Common myeloid progenitor, CD34-positive (primary cell): Measurements from ENCODE around the gene PLA2G5.

Experiments
- CTCF ChIA-PET: fragments of 350-600 bp; sonication (Branson Sonifier 250); formaldehyde crosslinking; loops from one replicate; lab custom pipeline; 2021; ENCODE audit warnings: antibody characterized with exemption; lab: Charles Lee
- POLR2A ChIA-PET: fragments of 350-600 bp; sonication (Branson Sonifier 250); formaldehyde crosslinking; loops from one replicate; lab custom pipeline; 2021; ENCODE audit warnings: antibody characterized with exemption; lab: Charles Lee
- DNase-seq, 3 donors: peaks; one replicate each; pipeline versions ENCODE4 v3.0.0 to v3.0.0-alpha.2; 2013
- H3K27ac ChIP-seq, 2 experiments: 1 replicate in 1 of 2; 2 replicates in 1 of 2; pipeline ENCODE4 v1.7.0; 2013; ENCODE audit warnings: inconsistent platforms in 2 of 2, low read length in 2 of 2, mild to moderate bottlenecking in 2 of 2, low read depth in 1 of 2, moderate library complexity in 1 of 2; ENCODE audit not compliant: severe bottlenecking in 2 of 2, insufficient read depth in 1 of 2, poor library complexity in 1 of 2
- H3K27me3 ChIP-seq, 5 experiments: replicated peaks in 2 of 5; 1 replicate in 3 of 5; 2 replicates in 2 of 5; pipeline versions ENCODE4 v1.6.1 to v1.7.0; 2013; ENCODE audit warnings: low read length in 4 of 5, mild to moderate bottlenecking in 2 of 5, moderate library complexity in 2 of 5, inconsistent platforms in 1 of 5; ENCODE audit not compliant: insufficient read depth in 5 of 5, control insufficient read depth in 4 of 5
- H3K36me3 ChIP-seq, 4 experiments: 1 replicate in 2 of 4; 2 replicates in 2 of 4; pipeline versions ENCODE4 v1.6.1 to v1.7.0; 2013; ENCODE audit warnings: low read length in 3 of 4, control low read depth in 1 of 4, mild to moderate bottlenecking in 1 of 4; ENCODE audit not compliant: control insufficient read depth in 4 of 4, insufficient read depth in 4 of 4
- H3K4me1 ChIP-seq, 4 experiments: 1 replicate in 3 of 4; 2 replicates in 1 of 4; pipeline versions ENCODE4 v1.6.1 to v1.7.1; 2013; ENCODE audit warnings: low read length in 3 of 4, mild to moderate bottlenecking in 3 of 4, control low read depth in 1 of 4, inconsistent platforms in 1 of 4, moderate library complexity in 1 of 4; ENCODE audit not compliant: control insufficient read depth in 4 of 4, insufficient read depth in 4 of 4; ENCODE audit errors: control extremely low read depth in 1 of 4
- H3K4me3 ChIP-seq, 7 experiments: 1 replicate in 4 of 7; 2 replicates in 3 of 7; pipeline versions ENCODE4 v1.5.1 to v1.7.0; 2013; ENCODE audit warnings: mild to moderate bottlenecking in 7 of 7, low read length in 6 of 7, moderate library complexity in 6 of 7, inconsistent platforms in 2 of 7, low read depth in 2 of 7, control low read depth in 1 of 7; ENCODE audit not compliant: insufficient read depth in 4 of 7, control insufficient read depth in 1 of 7; ENCODE audit errors: extremely low read depth in 1 of 7
- H3K9me3 ChIP-seq, 5 experiments: 1 replicate in 4 of 5; 2 replicates in 1 of 5; pipeline versions ENCODE4 v1.6.1 to v1.7.1; 2013; ENCODE audit warnings: low read length in 4 of 5, mild to moderate bottlenecking in 2 of 5, inconsistent platforms in 1 of 5, low read depth in 1 of 5, moderate library complexity in 1 of 5; ENCODE audit not compliant: control insufficient read depth in 4 of 5, insufficient read depth in 2 of 5; ENCODE audit errors: control extremely low read depth in 1 of 5
- WGBS: methylation state at CpG from one replicate; pipeline ENCODE4 v1.1.5; 2013; ENCODE audit not compliant: insufficient coverage; 5-methylcytosine and 5-hydroxymethylcytosine counted together

The PLA2G5 gene

DNA sequence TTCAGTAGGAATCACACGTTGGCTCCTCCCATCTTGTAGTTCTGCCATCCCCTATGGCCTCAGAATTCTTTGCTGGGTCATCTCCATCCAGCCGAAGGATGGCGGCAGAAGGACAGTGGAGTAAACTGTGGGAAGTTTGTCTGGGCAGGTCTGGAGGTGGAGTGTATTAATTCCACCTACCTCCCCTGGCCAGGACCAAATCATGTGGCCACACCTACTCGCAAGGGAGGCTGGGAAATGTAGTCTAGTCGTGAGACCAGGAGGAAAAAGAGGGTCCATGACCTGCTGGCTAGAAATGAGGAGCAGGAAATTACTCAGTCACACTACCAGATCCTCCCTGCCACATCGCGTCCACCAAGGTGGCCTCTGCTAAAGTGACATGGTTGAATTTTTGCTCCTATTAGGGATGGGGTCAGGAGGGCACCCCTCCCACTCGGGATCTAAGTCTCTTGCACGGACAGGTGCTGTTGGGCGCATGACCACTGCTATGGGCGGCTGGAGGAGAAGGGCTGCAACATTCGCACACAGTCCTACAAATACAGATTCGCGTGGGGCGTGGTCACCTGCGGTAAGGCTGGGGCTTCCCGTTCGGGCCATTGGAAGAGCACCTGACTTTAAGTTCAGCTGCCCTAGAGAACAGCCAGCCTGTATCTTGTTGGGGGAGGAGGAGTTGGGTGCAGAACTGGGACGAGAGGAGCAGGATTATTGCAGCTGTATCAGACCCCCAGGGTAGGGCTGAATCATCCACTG, 19.5 kb downstream of the PLA2G5 start:
- Histone ChIP-seq H3K9me3 (peaks cover 0 to 6% (median 0%) of the 10 kb centered on the region in 5 experiments), H3K27me3 (peaks cover 0 to 26% (median 3%) of the 10 kb centered on the region in 5 experiments), H3K27ac (no peak overlapping the region), H3K4me3 (no peak overlapping the region), H3K36me3 (no peaks in the 10 kb centered on the region), H3K4me1 (no peaks in the 10 kb centered on the region)
- ChIA-PET POLR2A (interaction anchor here (0.6 kb wide), 1 partner anchor 221 kb away, joined by 3 read pairs; no protein-coding TSS in a partner anchor), CTCF (no interaction called here)
- WGBS, result 89% methylated on average over 15 of the region's 19 CpGs
- no peak for DNase-seq

GRCh38 chr1:20090119-20090518, 20.1 kb downstream of the PLA2G5 start:
- H3K27ac ChIP-seq, result no peak overlapping the region

DNA sequence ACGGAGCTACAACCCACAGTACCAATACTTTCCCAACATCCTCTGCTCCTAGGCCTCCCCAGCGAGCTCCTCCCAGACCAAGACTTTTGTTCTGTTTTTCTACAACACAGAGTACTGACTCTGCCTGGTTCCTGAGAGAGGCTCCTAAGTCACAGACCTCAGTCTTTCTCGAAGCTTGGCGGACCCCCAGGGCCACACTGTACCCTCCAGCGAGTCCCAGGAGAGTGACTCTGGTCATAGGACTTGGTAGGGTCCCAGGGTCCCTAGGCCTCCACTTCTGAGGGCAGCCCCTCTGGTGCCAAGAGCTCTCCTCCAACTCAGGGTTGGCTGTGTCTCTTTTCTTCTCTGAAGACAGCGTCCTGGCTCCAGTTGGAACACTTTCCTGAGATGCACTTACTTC, 20.6 kb downstream of the PLA2G5 start:
- Histone ChIP-seq H3K4me3 (no peak overlapping the region), H3K27ac (no peak overlapping the region), H3K36me3 (no peaks in the 10 kb centered on the region), H3K9me3 (peaks cover 0 to 6% (median 0%) of the 10 kb centered on the region in 5 experiments), H3K4me1 (no peaks in the 10 kb centered on the region), H3K27me3 (peaks cover 0 to 28% (median 4%) of the 10 kb centered on the region in 5 experiments)
- 93% methylated on average over 5 of the region's 6 CpGs for WGBS
- DNase-seq, result no peak
- ChIA-PET POLR2A (no interaction called here), CTCF (no interaction called here)

More at GRCh38 chr1:20090119-20090518, 20.1 kb downstream of the PLA2G5 start:
- peaks cover 0 to 6% (median 0%) of the 10 kb centered on the region in 5 experiments for H3K9me3 ChIP-seq
- CTCF ChIA-PET, result no interaction called here
- H3K4me1 ChIP-seq, result no peaks in the 10 kb centered on the region
- POLR2A ChIA-PET, result interaction anchor here (0.6 kb wide), 1 partner anchor 221 kb away, joined by 3 read pairs; no protein-coding TSS in a partner anchor
- DNase-seq, result no peak
- H3K4me3 ChIP-seq, result no peak overlapping the region
- WGBS, result 93% methylated on average over 3 of the region's 3 CpGs
- no peaks in the 10 kb centered on the region for H3K36me3 ChIP-seq
- peaks cover 0 to 28% (median 4%) of the 10 kb centered on the region in 5 experiments for H3K27me3 ChIP-seq

- Histone ChIP-seq H3K9me3 (peaks cover 0 to 7% (median 0%) of the 10 kb centered on the region in 5 experiments), H3K27me3 (peaks cover 0 to 28% (median 4%) of the 10 kb centered on the region in 5 experiments), H3K4me3 (no peak overlapping the region), H3K36me3 (no peaks in the 10 kb centered on the region), H3K4me1 (no peaks in the 10 kb centered on the region), H3K27ac (no peak overlapping the region)
- DNase-seq, result no peak
- WGBS, result 98% methylated on average over 5 of the region's 5 CpGs
- ChIA-PET POLR2A (no interaction called here), CTCF (interaction anchor here (1.1 kb wide), 2 partner anchors 9 to 12 kb away, joined by 3 to 4 read pairs; no protein-coding TSS in a partner anchor)
Observed at GRCh38 chr1:20093303-20093702, 23.3 kb downstream of the PLA2G5 start.

DNA sequence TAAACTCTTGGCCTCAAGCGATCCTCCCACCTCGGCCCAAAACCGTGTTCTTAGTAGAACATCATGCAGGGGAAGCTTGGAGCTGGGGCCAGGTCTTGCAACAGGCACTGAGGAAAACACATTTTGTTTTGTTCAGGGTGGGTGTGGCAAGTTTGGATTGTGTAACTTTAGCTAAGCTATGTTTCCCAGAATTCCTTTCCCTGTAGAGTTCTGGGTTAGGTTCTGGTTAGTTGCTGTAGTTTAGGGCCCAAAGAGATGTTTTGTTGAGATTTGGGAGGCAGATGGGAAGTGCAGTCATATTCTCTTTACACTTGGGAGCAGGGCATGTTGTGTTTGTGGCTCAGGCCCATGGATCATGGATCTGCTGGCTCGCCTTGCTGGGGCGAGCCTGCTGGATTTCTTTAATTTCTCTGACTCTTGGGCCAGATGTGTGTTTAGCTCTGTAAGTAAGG, 24.0 kb downstream of the PLA2G5 start:
- Histone ChIP-seq H3K9me3 (peaks cover 0 to 7% (median 0%) of the 10 kb centered on the region in 5 experiments), H3K27me3 (peaks cover 0 to 28% (median 4%) of the 10 kb centered on the region in 5 experiments), H3K4me1 (no peaks in the 10 kb centered on the region), H3K36me3 (no peaks in the 10 kb centered on the region), H3K4me3 (no peak overlapping the region), H3K27ac (no peak overlapping the region)
- DNase-seq, result no peak
- WGBS, result 76% methylated on average over 4 of the region's 5 CpGs
- ChIA-PET CTCF (interaction anchor here (1.1 kb wide), 2 partner anchors 10 to 13 kb away, joined by 3 to 4 read pairs; no protein-coding TSS in a partner anchor), POLR2A (no interaction called here)

- Histone ChIP-seq H3K4me1 (no peaks in the 10 kb centered on the region), H3K27ac (no peak overlapping the region), H3K4me3 (no peak overlapping the region), H3K9me3 (peaks cover 0 to 2% (median 0%) of the 10 kb centered on the region in 5 experiments), H3K36me3 (no peaks in the 10 kb centered on the region), H3K27me3 (peaks cover 0 to 23% (median 4%) of the 10 kb centered on the region in 5 experiments)
- DNase-seq, result no peak
- CTCF ChIA-PET, result no interaction called here
- POLR2A ChIA-PET, result no interaction called here
- 89% methylated on average over 3 of the region's 5 CpGs for WGBS
Observed at GRCh38 chr1:20095564-20096434, 25.8 kb downstream of the PLA2G5 start.
